Suprapubic skin (tissue), 4 donors: ENCODE measurements around the gene NDUFS5.

Experiments
- POLR2A ChIP-seq, 2 donors: fragments of 450-650 bp; IDR thresholded peaks; one replicate each; pipeline ENCODE4 v1.6.1; 2017; ENCODE audit warnings: antibody characterized with exemption in 2 of 2, mild to moderate bottlenecking in 2 of 2, moderate library complexity in 2 of 2
- POLR2AphosphoS5 ChIP-seq, 3 donors: sonication (generic); formaldehyde crosslinking; IDR thresholded peaks; one replicate each; pipeline ENCODE4 v1.6.1; 2017; ENCODE audit warnings: antibody characterized with exemption in 3 of 3
- TF ChIP-seq, protein P1 (sequence below), 2 donors: fragments of 200-600 bp in 1 of 2; fragments of 450-650 bp in 1 of 2; sonication (generic) in 1 of 2; IDR thresholded peaks; one replicate each; pipeline ENCODE4 v1.5.1; 2016 to 2019; ENCODE audit warnings: antibody characterized with exemption in 2 of 2, mild to moderate bottlenecking in 1 of 2, moderate library complexity in 1 of 2

DNA sequence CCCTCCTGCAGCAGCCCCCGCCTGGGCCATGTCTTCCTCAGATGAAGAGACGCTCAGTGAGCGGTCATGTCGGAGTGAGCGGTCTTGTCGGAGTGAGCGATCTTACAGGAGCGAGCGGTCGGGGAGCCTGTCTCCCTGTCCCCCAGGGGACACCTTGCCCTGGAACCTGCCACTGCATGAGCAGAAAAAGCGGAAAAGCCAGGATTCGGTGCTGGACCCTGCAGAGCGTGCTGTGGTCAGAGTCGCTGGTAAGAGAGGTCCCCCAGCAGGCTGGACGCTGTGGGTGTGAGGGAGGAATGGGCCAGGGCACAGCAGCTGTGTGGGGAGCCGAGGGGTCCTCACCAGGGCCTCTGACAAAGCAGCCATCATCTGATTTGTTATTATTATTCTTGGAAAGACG, 58.0 kb downstream of the NDUFS5 start:
- TF ChIP-seq, protein P1, sequence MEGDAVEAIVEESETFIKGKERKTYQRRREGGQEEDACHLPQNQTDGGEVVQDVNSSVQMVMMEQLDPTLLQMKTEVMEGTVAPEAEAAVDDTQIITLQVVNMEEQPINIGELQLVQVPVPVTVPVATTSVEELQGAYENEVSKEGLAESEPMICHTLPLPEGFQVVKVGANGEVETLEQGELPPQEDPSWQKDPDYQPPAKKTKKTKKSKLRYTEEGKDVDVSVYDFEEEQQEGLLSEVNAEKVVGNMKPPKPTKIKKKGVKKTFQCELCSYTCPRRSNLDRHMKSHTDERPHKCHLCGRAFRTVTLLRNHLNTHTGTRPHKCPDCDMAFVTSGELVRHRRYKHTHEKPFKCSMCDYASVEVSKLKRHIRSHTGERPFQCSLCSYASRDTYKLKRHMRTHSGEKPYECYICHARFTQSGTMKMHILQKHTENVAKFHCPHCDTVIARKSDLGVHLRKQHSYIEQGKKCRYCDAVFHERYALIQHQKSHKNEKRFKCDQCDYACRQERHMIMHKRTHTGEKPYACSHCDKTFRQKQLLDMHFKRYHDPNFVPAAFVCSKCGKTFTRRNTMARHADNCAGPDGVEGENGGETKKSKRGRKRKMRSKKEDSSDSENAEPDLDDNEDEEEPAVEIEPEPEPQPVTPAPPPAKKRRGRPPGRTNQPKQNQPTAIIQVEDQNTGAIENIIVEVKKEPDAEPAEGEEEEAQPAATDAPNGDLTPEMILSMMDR (IDR thresholded peaks at IDR 0.05), result no peak
- TF ChIP-seq POLR2A (IDR thresholded peaks at IDR 0.05) (no peak), POLR2AphosphoS5 (IDR thresholded peaks at IDR 0.05) (no peak)
